Fibroblast of lung (primary cell): ENCODE results near the gene NFASC.

Source experiments
- EZH2 ChIP-seq: IDR thresholded peaks from 2 replicates; pipeline ENCODE4 v1.5.1; 2012; ENCODE audit warnings: low read length, control low read depth, mild to moderate bottlenecking; ENCODE audit errors: missing control alignments
- TF ChIP-seq, protein P1 (sequence below), 2 donors: IDR thresholded peaks in 1 of 2; conservative IDR thresholded peaks in 1 of 2; 1 replicate in 1 of 2; 2 replicates in 1 of 2; pipeline ENCODE4 v1.5.1; 2011 to 2012; ENCODE audit warnings: low read length in 2 of 2, control low read depth in 1 of 2, inconsistent platforms in 1 of 2, low read depth in 1 of 2, mild to moderate bottlenecking in 1 of 2

DNA sequence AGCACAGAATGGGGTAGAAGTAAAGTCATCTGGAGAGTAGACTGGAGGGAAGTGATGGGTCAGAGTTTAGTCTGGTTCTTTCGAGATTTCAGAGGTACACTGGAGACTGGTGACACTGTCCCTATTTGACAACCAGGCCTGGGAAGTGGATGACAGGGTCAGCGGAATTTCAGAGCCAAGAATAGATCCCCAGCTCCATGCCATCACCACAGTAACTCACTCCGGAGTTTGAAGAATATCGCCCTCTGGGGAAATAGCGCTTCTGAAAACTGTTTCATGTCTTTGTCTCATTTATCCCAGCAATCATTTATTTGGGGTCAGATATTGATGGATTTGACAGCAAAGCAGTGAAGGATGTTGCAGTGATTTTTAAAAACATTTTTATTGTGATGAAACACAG is 7.6 kb upstream of the NFASC start:
- TF ChIP-seq, protein P1, sequence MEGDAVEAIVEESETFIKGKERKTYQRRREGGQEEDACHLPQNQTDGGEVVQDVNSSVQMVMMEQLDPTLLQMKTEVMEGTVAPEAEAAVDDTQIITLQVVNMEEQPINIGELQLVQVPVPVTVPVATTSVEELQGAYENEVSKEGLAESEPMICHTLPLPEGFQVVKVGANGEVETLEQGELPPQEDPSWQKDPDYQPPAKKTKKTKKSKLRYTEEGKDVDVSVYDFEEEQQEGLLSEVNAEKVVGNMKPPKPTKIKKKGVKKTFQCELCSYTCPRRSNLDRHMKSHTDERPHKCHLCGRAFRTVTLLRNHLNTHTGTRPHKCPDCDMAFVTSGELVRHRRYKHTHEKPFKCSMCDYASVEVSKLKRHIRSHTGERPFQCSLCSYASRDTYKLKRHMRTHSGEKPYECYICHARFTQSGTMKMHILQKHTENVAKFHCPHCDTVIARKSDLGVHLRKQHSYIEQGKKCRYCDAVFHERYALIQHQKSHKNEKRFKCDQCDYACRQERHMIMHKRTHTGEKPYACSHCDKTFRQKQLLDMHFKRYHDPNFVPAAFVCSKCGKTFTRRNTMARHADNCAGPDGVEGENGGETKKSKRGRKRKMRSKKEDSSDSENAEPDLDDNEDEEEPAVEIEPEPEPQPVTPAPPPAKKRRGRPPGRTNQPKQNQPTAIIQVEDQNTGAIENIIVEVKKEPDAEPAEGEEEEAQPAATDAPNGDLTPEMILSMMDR (conservative IDR thresholded peaks at IDR 0.05 in 1 of 2, IDR thresholded peaks at IDR 0.05 in 1 of 2; ENCODE audit: low read depth in 1 of 2, low read length in 2 of 2) = no peak
- TF ChIP-seq EZH2 = no peak
